NCI-H460 (cell line): ENCODE measurements around the gene KSR2. TPM values are rescaled to one million over a fixed set of nuclear protein-coding genes. Genes with fewer than 3 reads are reported as not detected.

Experiments
- DNase-seq: peaks from one replicate; pipeline ENCODE4 v3.0.0-alpha.2; 2016; ENCODE audit warnings: low read depth; ENCODE audit errors: extremely low read depth
- total RNA-seq: library from RNA; depleted of rRNA; stranded (reverse); fragments of >200 nt; shearing (Covaris generic); gene quantifications from 2 replicates; pipeline ENCODE4 v1.2.3, GENCODE V29; 2014

KSR2 gene
- total RNA-seq, 1 experiment from 2014 or later, result not detected

- DNase-seq, result no peak
Measured at GRCh38 chr12:117968151-117968789, 520 bp downstream of the KSR2 start.

GRCh38 chr12:117967512-117967911, 1.3 kb downstream of the KSR2 start:
- DNase-seq, result no peak

DNA sequence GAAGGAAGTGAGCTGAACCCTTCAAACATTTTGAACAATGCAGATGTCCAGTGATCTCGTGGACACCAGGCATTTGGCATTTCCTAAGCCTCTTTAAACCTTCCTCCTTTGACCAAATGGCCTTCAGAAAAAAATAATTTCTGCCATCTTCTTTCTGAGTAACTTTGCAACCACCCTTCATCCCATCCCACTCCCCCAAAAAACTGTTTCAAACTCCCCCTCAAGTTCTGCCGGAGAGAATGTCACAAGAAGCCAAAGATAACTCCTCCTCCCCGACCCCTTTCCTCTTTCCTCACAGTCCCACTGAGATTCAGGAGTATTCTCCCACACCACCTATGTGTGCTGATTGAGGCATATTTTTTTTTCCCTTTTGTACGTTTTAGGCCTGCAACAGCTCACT, 1.7 kb downstream of the KSR2 start:
- no peak for DNase-seq

DNA sequence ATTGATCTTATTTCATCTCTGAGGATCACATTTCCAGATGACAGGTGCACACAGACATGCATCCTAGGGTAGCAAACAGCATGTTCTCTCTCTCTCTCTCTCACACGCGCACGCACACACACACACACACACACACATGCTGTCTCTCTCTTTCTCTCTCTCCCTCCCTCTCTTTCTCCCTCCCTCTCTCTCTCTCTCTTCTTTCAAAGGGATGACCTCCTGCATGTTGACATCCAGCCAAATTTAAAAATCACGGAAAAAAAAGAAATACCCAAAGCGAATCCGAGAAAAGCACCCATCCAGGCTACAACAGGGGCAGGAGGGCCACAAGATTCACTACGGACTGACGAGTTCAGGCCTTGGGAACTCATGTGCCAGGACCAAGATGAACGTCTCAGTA, 2.3 kb downstream of the KSR2 start:
- no peak for DNase-seq

GRCh38 chr12:117963836-117964235, 5.0 kb downstream of the KSR2 start:
- no peak for DNase-seq

DNA sequence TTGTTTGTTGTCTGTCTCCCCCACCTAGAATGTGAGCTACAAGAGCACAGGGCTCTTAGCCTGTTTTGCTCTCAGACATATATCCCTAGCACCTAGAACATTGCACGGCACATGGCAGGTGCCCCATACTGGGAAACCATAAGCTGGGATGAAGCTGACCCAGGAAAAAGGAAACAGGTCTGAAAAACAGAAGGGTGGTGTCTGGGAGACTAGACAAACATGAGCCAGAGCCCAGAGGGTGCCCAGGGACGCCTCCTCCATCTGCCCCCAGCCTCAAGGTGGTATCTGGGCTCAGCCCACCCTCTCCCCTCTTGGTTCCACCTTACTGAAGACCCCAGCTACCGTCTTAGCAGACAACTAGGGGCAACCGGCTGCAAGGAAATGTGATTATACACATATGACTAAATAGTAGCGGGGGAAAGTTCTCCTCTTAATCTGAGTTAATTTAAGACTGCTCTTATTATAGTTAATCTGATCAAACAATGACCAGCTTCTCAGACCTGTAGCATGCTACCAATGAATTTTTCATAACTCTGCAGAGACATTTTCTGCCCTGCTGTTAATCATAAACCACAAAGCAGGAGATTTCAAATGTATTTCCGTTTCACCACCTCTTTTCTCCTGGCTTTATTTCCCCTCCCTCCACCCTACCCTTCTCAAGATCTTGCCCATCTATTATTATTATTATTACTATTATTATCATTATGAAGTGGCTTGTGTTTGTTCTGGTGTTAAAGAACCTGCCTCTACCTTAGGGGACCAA, 31.9 kb downstream of the KSR2 start:
- no peak for DNase-seq

DNA sequence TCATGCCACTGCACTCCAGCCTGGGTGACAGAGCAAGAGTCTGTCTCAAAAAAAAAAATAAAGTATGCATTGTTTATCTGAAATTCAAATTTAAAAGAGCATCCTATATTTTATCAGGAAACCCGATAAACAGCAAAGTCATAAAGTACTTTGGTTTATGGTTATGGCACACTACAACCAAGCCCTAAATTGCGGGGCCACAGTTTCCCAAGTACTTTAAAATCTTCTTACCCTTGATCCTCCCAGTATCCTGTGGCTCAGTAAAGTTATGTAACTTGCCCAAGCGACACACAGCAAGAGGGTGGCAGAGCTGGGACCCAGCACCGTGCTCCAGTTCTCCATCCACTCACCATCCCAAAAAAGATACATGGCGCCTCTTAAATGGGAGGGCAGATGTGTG, 35.2 kb downstream of the KSR2 start:
- DNase-seq, result no peak

DNA sequence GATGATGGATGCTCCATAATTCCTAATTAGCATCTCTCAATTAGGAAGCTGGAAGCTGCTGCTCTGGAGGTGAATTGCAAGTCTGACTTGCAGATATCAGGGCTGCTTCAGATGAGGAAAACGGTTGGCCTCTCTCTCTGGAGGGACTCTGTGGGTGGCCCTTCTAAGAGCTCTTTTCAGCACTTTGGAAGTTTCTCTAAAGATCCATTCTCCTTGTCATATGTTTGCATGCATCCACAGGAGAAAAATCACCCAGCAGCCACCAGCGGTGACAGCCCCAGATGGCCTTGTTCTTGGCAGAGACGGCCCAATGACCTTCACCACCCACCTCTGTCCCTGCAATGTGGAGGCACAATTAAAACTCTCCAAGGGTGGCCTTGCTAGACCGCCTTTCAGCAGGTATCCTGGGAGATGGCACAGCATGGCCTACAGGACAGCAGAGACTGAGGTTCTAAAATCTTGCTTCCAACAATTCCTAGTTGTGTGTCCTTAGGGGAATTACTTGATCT, 42.3 kb downstream of the KSR2 start:
- no peak for DNase-seq

- no peak for DNase-seq
Measured at GRCh38 chr12:117921929-117922777, 46.6 kb downstream of the KSR2 start.

DNA sequence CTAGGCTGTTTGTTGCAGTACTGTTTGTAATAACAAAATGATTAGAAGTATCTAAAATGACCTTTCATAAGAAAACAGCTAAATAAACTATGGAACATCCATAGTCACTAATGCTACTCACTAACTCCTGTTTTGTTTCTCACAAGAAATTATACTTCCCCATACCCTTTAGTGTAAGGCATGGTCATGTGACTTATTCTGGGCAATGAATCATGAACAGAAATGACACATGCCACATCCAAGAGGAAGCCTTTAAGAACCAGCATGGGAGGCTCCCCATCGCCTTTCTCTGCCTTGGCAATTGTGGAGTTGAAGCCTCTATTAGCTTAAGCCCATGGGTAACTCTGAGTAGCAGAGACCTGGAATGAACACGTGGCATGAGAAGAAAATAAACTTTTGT, 49.3 kb downstream of the KSR2 start:
- DNase-seq, result no peak

DNA sequence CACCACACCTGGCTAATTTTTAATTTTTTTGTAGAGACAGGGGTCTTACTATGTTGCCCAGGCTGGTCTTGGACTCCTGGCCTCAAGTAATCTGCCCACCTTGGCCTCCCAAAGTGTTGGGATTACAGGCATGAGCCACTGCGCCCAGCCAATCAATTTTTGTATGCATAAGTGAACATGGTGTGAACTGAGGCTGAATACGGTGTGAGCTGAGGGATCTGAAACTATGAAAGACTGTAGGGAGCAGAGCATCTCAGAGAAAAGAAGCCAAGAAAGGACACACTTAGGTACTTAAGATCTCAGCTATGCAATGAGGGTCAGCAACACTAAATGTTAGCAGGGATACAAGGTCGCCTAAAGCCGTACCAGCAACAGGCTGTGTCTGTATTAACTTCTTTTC, 54.1 kb downstream of the KSR2 start:
- no peak for DNase-seq

GRCh38 chr12:117912756-117913155, 56.0 kb downstream of the KSR2 start:
- no peak for DNase-seq

DNA sequence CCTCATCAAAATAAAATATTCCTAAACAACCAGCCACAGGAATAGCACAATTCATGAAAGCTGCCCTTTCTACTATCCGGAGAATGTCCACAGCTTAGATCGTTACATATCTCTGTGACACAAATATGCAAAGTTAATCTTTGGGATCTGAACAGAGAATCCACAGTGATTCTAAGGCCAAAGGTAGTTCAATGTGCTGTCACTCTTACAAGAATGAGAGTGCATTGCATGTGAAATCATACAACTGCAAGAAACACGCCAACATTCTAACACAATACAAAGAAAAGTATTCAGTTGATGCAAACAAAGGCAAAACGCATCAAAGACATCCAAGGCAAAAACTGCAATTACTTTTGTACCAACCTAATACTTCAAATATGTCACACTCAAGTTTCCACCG, 60.4 kb downstream of the KSR2 start:
- DNase-seq, result no peak

DNA sequence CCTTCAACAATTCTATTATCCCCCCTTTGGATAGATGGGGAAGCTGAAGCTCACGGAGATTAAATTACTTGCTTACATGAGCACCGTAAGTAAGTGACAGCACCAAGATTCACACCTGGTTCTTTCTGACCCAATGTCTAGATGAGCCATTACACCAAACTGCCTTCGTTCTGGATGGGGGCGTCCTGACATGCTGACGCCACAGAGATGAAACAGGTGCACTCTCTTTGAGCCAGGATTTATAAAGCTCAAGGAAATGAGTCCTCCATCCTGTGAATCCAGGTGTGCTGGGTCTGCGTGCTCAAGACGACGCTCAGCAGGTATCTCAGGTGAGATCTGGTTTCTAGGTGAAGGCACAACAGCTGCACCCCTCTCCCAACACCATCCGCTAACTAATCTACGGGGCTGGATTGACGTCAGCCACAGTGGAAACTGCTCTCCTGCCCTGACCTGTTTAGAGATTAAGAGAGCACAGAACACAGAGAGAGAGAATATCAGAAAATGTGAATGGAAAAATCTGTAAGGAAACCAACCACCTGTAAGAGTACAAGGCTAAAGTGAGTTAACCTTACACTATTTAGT, 61.6 kb downstream of the KSR2 start:
- DNase-seq, result no peak

GRCh38 chr12:117904051-117904450, 64.7 kb downstream of the KSR2 start:
- DNase-seq, result no peak

DNA sequence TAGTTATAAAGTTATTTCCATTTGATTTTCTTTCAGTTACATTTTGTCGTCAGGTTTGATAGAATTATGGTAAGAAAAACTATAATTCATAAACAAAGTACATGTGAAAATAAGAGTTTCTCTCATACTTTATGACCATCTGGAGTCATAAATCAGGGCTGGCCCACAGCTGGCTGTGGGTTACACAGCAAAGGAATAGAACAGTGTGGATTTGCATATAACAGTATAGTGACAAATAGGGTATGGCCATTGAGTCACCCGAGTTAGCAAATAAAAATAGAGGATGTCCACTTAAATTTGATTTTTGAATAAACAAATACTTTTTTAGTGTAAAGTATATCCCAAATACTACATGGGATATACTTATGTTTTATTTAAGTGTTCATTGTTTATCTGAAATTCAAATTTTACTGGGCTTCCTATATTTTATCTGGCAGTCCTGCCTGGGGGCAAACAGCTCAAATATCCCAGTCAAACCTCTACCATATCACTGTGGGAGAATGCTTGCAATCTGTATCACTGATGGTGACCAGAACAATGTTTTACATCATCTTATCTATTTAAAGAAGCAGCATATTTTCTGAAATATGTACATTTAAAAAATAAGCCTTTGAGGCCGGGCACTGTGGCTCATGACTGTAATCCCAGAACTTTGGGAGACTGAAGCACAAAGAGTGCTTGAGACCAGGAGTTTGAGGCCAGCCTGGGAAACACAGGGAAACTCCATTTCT, 65.5 kb downstream of the KSR2 start:
- DNase-seq, result no peak

DNA sequence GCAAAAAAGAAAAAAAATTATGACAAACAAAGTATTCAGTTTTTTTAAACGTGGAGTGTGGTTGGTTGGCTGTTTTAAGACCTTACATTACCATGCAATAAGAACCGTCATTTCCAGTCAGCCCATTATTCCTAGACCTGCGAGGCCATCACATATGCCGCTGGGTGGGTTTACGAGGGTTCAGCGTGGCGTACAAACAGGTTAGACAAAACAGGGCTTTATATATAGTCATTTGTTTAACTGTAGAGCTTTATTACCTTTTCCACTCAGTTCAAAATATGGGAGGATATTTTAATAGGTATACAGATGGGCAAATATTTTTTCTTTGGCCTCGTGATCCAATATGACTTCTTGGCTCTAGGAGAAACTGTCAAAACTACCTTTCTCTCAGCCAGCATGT, 67.2 kb downstream of the KSR2 start:
- DNase-seq, result no peak

DNA sequence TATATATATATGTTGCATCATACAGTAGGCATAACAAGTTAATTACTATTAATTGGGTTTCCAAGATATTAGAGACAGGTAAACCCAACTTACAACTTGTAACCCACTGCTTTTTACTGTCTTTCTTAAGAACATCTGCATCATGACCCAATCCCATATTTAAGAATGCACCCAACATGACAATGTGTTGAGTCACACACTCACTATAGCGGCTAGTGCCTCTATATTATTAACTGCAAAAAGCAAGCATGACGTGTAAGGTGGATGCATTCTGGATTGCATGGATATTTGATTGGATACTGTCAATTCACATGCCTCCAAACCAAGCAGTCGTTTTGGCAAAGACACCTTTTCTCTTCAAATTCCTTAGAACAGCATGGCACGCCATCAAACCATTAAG, 68.2 kb downstream of the KSR2 start:
- no peak for DNase-seq

DNA sequence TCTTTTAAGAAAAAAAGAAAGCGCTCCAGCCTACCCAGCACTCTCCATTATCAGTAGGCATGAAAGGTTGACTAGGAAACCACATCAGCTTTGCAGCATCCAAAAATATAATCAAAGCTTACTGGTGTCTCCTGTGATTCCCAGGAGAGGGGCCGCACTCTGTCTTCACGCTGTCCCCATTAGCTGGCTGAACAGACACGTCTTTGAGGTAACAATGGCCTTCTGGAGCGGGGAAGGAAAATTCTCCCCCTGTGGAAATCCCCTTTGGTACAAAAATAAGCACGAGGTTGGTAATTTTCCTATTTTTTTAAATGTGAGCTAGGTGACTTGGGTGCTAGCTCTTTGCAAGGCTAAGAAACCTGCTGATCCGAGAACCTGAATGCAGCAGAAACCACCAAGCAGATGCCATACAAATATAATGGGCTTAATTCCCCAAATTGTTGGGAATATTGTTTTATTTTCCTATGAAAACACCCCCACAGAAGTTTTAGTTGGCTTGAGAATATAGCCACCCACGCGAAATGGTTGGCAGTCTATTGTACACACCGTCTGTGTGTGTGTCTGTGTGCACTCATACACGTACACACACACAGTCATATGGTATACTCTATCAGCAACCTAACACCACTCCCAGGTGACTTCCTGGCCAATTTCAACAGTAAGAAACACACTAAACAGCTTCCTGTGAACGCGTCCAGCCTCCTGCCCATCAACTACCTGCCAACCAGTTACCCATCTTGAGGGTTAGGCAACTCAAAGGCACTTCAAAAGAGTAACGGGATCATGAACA, 71.2 kb downstream of the KSR2 start:
- no peak for DNase-seq

GRCh38 chr12:117896009-117896408, 72.8 kb downstream of the KSR2 start:
- DNase-seq, result no peak
